Neural crest cell (in vitro differentiated cells): ENCODE results near the gene OPTN. TPM values are rescaled to one million over a fixed set of nuclear protein-coding genes. Genes with fewer than 3 reads are reported as not detected.

Source experiments
- DNase-seq: peaks from one replicate; pipeline ENCODE4 v3.0.0; 2021; ENCODE audit warnings: low read depth, mixed read lengths, low spot score
- H3K27ac Mint-ChIP-seq: one replicate; pipeline ENCODE4 v1.8.0; 2021; ENCODE audit warnings: mild to moderate bottlenecking, mixed read lengths; ENCODE audit not compliant: unreplicated experiment
- H3K27me3 Mint-ChIP-seq: 2 replicates; pipeline ENCODE4 v1.8.0; 2021; ENCODE audit warnings: low read depth, mild to moderate bottlenecking, mixed read lengths
- H3K36me3 Mint-ChIP-seq: 2 replicates; pipeline ENCODE4 v1.8.0; 2021; ENCODE audit warnings: low read depth, mild to moderate bottlenecking, mixed read lengths
- H3K4me1 Mint-ChIP-seq: 2 replicates; pipeline ENCODE4 v1.8.0; 2021; ENCODE audit warnings: mixed read lengths
- H3K4me3 Mint-ChIP-seq: one replicate; pipeline ENCODE4 v1.8.0; 2021; ENCODE audit warnings: mild to moderate bottlenecking, mixed read lengths
- H3K9me3 Mint-ChIP-seq: 2 replicates; pipeline ENCODE4 v1.8.0; 2021; ENCODE audit warnings: mixed read lengths
- CTCF ChIP-seq: fragments of 200-600 bp; sonication (generic); conservative IDR thresholded peaks from 2 replicates; pipeline ENCODE4 v1.5.0; 2021; ENCODE audit warnings: antibody characterized with exemption, mild to moderate bottlenecking
- total RNA-seq: library from RNA; stranded (reverse); gene quantifications from 2 replicates; pipeline ENCODE4 v1.2.1, GENCODE V29; 2021

The OPTN gene
- total RNA-seq, 1 donor from 2014 or later, result 6.2 TPM

DNA sequence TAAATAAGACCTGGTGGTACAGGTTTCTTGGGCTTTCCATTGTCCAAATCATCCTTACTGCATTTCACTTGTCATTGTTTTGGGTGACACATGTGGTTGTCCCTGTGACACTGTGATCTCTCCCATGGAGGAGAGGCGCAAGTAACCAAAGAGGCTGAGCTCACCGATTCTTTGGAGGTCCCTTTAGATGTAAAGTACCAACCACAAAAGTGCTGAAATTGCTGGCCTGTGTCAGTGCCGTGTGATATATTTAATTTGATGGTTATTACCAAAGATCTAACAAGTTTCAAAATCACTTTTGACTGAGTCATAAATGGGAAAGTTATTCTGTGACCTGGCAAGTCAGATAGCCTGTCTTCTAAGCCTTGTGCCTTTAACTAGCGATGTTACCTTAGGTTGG, 80.8 kb downstream of the OPTN start:
- Mint-ChIP-seq H3K9me3 (no peaks in the 10 kb centered on the region), H3K4me3 (no peak overlapping the region), H3K4me1 (no peaks in the 10 kb centered on the region), H3K27ac (no peak overlapping the region), H3K36me3 (peaks cover 18% of the 10 kb centered on the region), H3K27me3 (no peaks in the 10 kb centered on the region)
- no peak for DNase-seq
- TF ChIP-seq CTCF, result no peak

GRCh38 chr10:13182424-13182823, 82.5 kb downstream of the OPTN start:
- no peak for TF ChIP-seq CTCF
- Mint-ChIP-seq H3K27me3 (no peaks in the 10 kb centered on the region), H3K36me3 (peaks cover 33% of the 10 kb centered on the region), H3K27ac (no peak overlapping the region), H3K4me3 (no peak overlapping the region), H3K9me3 (peaks cover 2% of the 10 kb centered on the region), H3K4me1 (no peaks in the 10 kb centered on the region)
- DNase-seq, result no peak

- Mint-ChIP-seq H3K36me3 (peaks cover 34% of the 10 kb centered on the region), H3K4me3 (no peak overlapping the region)
These were observed 83.7 kb downstream of the OPTN start for GRCh38 chr10:13183625-13184024.

DNA sequence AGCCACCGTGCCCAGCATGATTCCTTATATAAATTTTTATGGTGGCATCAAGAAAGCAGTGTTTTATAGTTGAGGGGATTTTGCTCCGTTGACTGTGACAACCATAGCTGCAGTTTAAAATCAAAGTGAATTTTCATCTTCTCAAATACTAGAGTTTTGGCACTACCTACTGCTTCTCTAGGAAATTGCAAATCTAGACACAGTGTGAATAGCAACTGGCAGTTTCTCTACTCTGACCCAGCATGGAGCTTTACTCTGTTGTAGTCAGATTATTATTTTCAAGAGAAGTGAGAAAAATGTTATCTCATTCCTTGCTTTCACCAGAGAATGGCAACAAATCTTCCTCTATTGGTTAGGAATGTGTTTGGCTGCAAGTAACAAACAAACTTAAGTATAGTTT, 84.3 kb downstream of the OPTN start:
- Mint-ChIP-seq H3K9me3 (peaks cover 2% of the 10 kb centered on the region), H3K4me3 (no peak overlapping the region), H3K4me1 (no peaks in the 10 kb centered on the region), H3K36me3 (peaks cover 33% of the 10 kb centered on the region), H3K27me3 (no peaks in the 10 kb centered on the region), H3K27ac (no peak overlapping the region)
- DNase-seq, result no peak
- TF ChIP-seq CTCF, result no peak

More at GRCh38 chr10:13183625-13184024, 83.7 kb downstream of the OPTN start:
- peaks cover 2% of the 10 kb centered on the region for H3K9me3 Mint-ChIP-seq
- H3K4me1 Mint-ChIP-seq, result no peaks in the 10 kb centered on the region
- TF ChIP-seq CTCF, result no peak
- no peak overlapping the region for H3K27ac Mint-ChIP-seq
- DNase-seq, result no peak
- no peaks in the 10 kb centered on the region for H3K27me3 Mint-ChIP-seq

DNA sequence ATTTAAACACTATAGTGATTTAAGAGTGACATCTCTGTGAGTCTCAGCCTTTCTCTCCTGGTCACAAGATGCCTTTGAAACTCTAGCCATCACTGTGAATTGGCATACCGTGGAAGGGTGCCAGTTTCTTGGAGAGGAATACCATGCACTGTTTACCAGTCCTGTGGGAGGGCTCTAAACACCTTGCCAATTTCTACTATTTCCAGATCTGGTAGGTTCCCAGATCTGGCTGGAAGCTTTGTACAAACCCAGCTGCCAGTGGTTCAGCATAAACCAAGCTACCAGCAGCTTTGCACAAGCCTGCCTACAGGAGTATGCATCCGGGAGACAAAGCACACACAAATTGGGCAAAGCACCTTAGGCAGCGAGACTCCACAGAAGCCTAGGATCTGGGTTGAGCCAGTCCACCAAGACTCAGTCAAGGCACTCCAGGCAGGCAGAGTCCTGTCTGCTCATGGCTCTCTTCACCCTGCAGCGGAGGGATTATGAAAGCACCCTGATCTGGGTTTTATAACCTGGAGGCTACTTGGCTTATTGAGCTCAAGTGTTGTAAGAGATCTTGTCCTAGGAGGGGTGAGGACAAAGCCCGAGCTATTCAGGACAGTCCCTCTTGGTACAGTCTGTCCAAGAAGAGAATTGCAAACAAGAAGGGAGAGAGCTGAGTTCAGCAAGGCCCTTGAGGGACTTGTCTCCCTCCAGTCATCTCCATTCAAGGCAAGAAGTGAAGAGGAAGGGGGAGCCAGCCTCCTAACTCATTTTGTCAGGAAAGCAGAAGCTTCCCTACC, 85.0 kb downstream of the OPTN start:
- peaks cover 2% of the 10 kb centered on the region for H3K9me3 Mint-ChIP-seq
- no peak for DNase-seq
- H3K4me1 Mint-ChIP-seq, result no peaks in the 10 kb centered on the region
- no peak overlapping the region for H3K27ac Mint-ChIP-seq
- no peak overlapping the region for H3K4me3 Mint-ChIP-seq
- no peak for TF ChIP-seq CTCF
- H3K36me3 Mint-ChIP-seq, result peaks cover 33% of the 10 kb centered on the region
- H3K27me3 Mint-ChIP-seq, result no peaks in the 10 kb centered on the region
